Activated naive CD8-positive, alpha-beta T cell treated with anti-CD3 and anti-CD28 coated beads, Interleukin-2, amount 10 ng/mL, durations not matched to agents 7 days and 5 days (primary cell): ENCODE measurements around the gene HELQ. TPM values are rescaled to one million over a fixed set of nuclear protein-coding genes. Genes with fewer than 3 reads are reported as not detected.

Experiments used
- ATAC-seq: fragments of 150-1000 bp; cut with Tn5 transposase; one replicate; pipeline ENCODE4 v1.10.0; 2021; ENCODE audit warnings: low read depth, moderate library complexity
- POLR2A ChIA-PET: fragments of 350-600 bp; sonication (Branson Sonifier 250); formaldehyde crosslinking; loops from one replicate; lab custom pipeline; 2021; ENCODE audit warnings: antibody characterized with exemption; lab: Charles Lee
- DNase-seq: peaks from one replicate; pipeline ENCODE4 v3.0.0; 2021
- H3K27ac Mint-ChIP-seq: one replicate; pipeline ENCODE4 v1.8.0; 2022; ENCODE audit warnings: mild to moderate bottlenecking, mixed read lengths
- H3K27me3 Mint-ChIP-seq: one replicate; pipeline ENCODE4 v1.8.0; 2022; ENCODE audit warnings: mild to moderate bottlenecking, moderate library complexity, mixed read lengths
- H3K36me3 Mint-ChIP-seq: one replicate; pipeline ENCODE4 v1.8.0; 2021; ENCODE audit warnings: mild to moderate bottlenecking, mixed read lengths
- H3K4me1 Mint-ChIP-seq: one replicate; pipeline ENCODE4 v1.8.0; 2021; ENCODE audit warnings: mixed read lengths
- H3K4me3 Mint-ChIP-seq: one replicate; pipeline ENCODE4 v1.8.0; 2022; ENCODE audit warnings: mild to moderate bottlenecking, moderate library complexity, mixed read lengths
- H3K9me3 Mint-ChIP-seq: one replicate; pipeline ENCODE4 v1.8.0; 2021; ENCODE audit warnings: mixed read lengths
- total RNA-seq, 2 experiments: library from RNA; stranded (reverse); gene quantifications; one replicate each; pipeline ENCODE4 v1.2.3, GENCODE V29; 2021

The HELQ gene
- total RNA-seq, 2 experiments from 2014 or later, result 27.4 to 28.7 TPM

DNA sequence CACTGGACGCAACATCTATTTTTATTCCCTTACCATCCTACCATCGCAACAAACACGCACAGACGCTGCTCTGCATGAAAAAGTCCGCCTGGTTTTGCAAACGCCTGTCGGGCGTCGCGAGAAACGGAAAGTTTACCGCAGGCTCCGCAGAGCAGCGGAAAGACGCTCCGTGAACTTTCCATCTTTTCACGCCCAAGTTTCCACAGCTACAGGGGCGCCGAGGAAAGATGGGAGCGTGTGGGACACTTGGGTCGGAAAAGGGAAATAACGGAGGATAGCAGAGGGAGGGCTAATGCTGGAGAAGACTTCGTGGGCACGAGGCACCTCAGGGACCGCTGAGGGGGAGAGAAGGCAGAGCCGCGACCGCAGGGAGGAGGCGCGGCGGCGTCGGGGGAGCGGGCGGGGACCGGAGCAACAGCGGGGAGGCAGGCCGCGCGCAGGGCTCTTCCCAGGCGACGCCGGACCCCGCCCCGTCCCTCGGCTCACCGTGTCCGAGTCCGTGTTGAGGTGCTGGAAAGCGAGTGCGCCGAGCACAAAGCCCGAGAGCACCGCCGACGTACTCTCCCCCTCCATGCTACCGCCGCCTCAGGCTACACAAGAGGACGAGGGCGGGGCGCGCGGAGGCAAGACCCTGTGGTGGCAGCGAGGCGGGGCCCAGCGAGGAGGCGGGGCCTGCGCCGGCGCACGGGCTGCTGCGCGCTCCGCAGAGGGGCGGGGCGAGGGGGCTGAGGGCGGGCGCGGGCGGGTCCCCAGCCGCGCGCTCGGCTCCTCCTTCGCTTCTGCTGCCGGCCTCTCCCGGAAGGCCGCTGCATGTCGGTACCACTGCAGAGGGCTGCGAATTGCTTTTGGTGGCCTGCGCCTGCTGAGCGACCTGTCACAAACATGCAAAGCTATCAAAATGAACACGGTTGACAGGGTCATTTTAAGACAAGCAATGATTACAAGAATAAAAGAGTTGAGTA is 29.2 kb upstream of the HELQ start, which contains the start of gene ABRAXAS1:
Gene ABRAXAS1, minus strand, starts transcription at position 601 of the 962 bp plus-strand sequence. Its CDS starts 28 bp downstream, at position 573.
- Mint-ChIP-seq H3K36me3 (peaks cover under 1% of the 10 kb centered on the region), H3K9me3 (no peaks in the 10 kb centered on the region), H3K27me3 (no peaks in the 10 kb centered on the region), H3K4me1 (peaks cover 15% of the 10 kb centered on the region), H3K27ac (peak within 1 kb of the TSS; percentile 98), H3K4me3 (peak within 1 kb of the TSS; percentile 99)
- peak; percentile 98 for DNase-seq
- POLR2A ChIA-PET, result interaction anchor here (0.5 to 1.6 kb wide), 7 partner anchors 10 to 685 kb away, joined by 3 to 14 read pairs (median 3); partner anchors contain the start of genes COQ2, HELQ, HPSE and MRPS18C
- ATAC-seq, result peak; percentile 97

GRCh38 chr4:83473966-83474365 is 18.3 kb upstream of the HELQ start:
- no peaks in the 10 kb centered on the region for H3K27me3 Mint-ChIP-seq
- ATAC-seq (no peak), DNase-seq (no peak)
- peaks cover 8% of the 10 kb centered on the region for H3K36me3 Mint-ChIP-seq
- no peak overlapping the region for H3K4me3 Mint-ChIP-seq
- H3K4me1 Mint-ChIP-seq, result peaks cover 5% of the 10 kb centered on the region
- H3K9me3 Mint-ChIP-seq, result no peaks in the 10 kb centered on the region
- H3K27ac Mint-ChIP-seq, result no peak overlapping the region
- POLR2A ChIA-PET, result interaction anchor here (1.7 kb wide), 1 partner anchor 74 kb away, joined by 9 read pairs; no protein-coding TSS in a partner anchor

GRCh38 chr4:83473423-83473822 is 17.8 kb upstream of the HELQ start:
- Mint-ChIP-seq H3K27me3 (no peaks in the 10 kb centered on the region), H3K27ac (no peak overlapping the region), H3K9me3 (no peaks in the 10 kb centered on the region), H3K4me1 (peaks cover 5% of the 10 kb centered on the region), H3K36me3 (peaks cover 10% of the 10 kb centered on the region), H3K4me3 (no peak overlapping the region)
- POLR2A ChIA-PET, result interaction anchor here (1.7 kb wide), 1 partner anchor 74 kb away, joined by 9 read pairs; no protein-coding TSS in a partner anchor
- no peak for DNase-seq
- ATAC-seq, result no peak

DNA sequence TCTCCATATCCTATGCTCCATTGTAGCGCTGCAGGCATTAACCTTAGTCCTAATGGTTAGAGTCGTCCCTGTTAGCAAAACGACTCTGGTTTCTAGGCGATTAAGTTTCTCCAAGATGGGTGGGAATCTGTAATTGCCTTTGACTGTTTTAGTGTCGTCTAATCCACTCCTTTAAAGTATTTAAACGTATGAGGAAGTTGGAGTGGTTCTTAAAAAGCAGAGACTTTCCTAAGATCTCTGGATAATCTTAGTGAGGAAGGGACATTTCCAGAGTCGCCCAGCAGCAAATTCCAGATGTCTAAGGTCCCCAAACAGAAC is 520 bp upstream of the HELQ start:
- Mint-ChIP-seq H3K36me3 (peaks cover 39% of the 10 kb centered on the region), H3K9me3 (no peaks in the 10 kb centered on the region), H3K27me3 (no peaks in the 10 kb centered on the region), H3K4me1 (peaks cover 37% of the 10 kb centered on the region), H3K4me3 (peak overlapping the region; percentile 100), H3K27ac (peak overlapping the region; percentile 100)
- POLR2A ChIA-PET, result interaction anchor here (0.8 to 2.1 kb wide), 4 partner anchors 15 to 172 kb away, joined by 3 to 14 read pairs (median 8); partner anchors contain the start of genes ABRAXAS1 and COQ2
- ATAC-seq (no peak), DNase-seq (no peak)

DNA sequence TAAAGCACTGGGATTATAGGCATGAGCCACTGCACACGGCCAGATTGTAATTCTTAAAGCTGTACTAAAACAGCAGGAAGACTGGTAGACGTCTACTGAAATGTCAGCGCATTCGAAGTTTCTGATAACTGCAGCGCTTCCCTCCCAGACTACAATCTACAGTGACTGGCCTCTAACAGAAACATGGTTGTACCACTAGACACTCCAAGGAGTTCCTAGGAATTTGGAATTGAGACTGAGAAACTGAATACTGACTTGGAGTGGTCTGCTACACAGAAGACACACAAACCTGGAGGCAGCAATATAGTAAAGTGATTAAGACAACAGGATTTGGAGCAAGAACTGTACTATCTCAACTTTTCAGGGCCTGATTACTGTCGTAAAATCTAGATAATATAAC is 937 bp downstream of the HELQ start:
- peaks cover 37% of the 10 kb centered on the region for H3K4me1 Mint-ChIP-seq

GRCh38 chr4:83449009-83449408 is 6.6 kb downstream of the HELQ start:
- no peaks in the 10 kb centered on the region for H3K27me3 Mint-ChIP-seq
- peaks cover 11% of the 10 kb centered on the region for H3K4me1 Mint-ChIP-seq
- no peaks in the 10 kb centered on the region for H3K9me3 Mint-ChIP-seq
- peaks cover 39% of the 10 kb centered on the region for H3K36me3 Mint-ChIP-seq
- no peak overlapping the region for H3K27ac Mint-ChIP-seq
- no peak for DNase-seq
- POLR2A ChIA-PET, result no interaction called here
- no peak overlapping the region for H3K4me3 Mint-ChIP-seq
- ATAC-seq, result no peak

More for the DNA sequence above, 937 bp downstream of the HELQ start:
- H3K36me3 Mint-ChIP-seq, result peaks cover 42% of the 10 kb centered on the region
- H3K9me3 Mint-ChIP-seq, result no peaks in the 10 kb centered on the region
- H3K27me3 Mint-ChIP-seq, result no peaks in the 10 kb centered on the region
- no peak for ATAC-seq
- peak overlapping the region; percentile 100 for H3K4me3 Mint-ChIP-seq
- POLR2A ChIA-PET, result interaction anchor here (1.0 to 2.1 kb wide), 5 partner anchors 11 to 1025 kb away, joined by 3 to 14 read pairs (median 4); partner anchors contain the start of genes ABRAXAS1 and COQ2
- no peak for DNase-seq
- H3K27ac Mint-ChIP-seq, result peak overlapping the region; percentile 100

GRCh38 chr4:83440899-83441298 is 14.7 kb downstream of the HELQ start:
- no peaks in the 10 kb centered on the region for H3K27me3 Mint-ChIP-seq
- no peaks in the 10 kb centered on the region for H3K9me3 Mint-ChIP-seq
- H3K27ac Mint-ChIP-seq, result no peak overlapping the region
- POLR2A ChIA-PET, result interaction anchor here (1.1 kb wide), 1 partner anchor 15 kb away, joined by 4 read pairs; the partner anchor contains the start of genes HELQ and MRPS18C
- no peak overlapping the region for H3K4me3 Mint-ChIP-seq
- no peak for ATAC-seq
- H3K4me1 Mint-ChIP-seq, result peaks cover 3% of the 10 kb centered on the region
- DNase-seq, result no peak
- H3K36me3 Mint-ChIP-seq, result peaks cover 35% of the 10 kb centered on the region

- H3K9me3 Mint-ChIP-seq, result no peaks in the 10 kb centered on the region
- DNase-seq (no peak), ATAC-seq (no peak)
- H3K4me3 Mint-ChIP-seq, result no peak overlapping the region
- H3K4me1 Mint-ChIP-seq, result peaks cover 3% of the 10 kb centered on the region
- POLR2A ChIA-PET, result interaction anchor here (1.1 kb wide), 1 partner anchor 15 kb away, joined by 4 read pairs; the partner anchor contains the start of genes HELQ and MRPS18C
- no peak overlapping the region for H3K27ac Mint-ChIP-seq
- H3K36me3 Mint-ChIP-seq, result peaks cover 38% of the 10 kb centered on the region
- H3K27me3 Mint-ChIP-seq, result no peaks in the 10 kb centered on the region
These were observed 15.3 kb downstream of the HELQ start for GRCh38 chr4:83440148-83440814.

DNA sequence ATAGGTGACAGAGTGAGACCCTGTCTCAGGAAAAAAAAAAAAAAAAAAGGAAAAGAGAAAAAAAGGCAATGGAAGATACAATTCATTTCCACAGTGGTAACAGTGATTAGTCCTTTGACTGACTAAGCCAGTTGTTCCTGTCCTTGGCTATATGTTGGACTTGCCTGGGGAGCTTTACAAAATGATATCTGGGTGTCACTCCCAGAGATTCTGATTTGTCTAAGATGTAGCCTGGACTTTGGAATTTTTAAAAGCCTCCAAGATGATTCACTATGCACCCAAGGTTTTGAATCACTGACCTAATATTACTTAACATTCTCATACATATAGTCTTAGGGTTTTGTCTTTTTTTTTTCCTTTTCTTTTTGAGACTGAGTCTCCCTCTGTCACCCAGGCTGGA is 16.9 kb downstream of the HELQ start:
- POLR2A ChIA-PET, result no interaction called here
- no peak for ATAC-seq
- no peaks in the 10 kb centered on the region for H3K9me3 Mint-ChIP-seq

GRCh38 chr4:83436680-83437079 is 18.9 kb downstream of the HELQ start:
- peaks cover 31% of the 10 kb centered on the region for H3K36me3 Mint-ChIP-seq
- H3K27ac Mint-ChIP-seq, result no peak overlapping the region
- no peak for ATAC-seq
- POLR2A ChIA-PET, result interaction anchor here (0.7 kb wide), 1 partner anchor 511 kb away, joined by 5 read pairs; no protein-coding TSS in a partner anchor
- no peak for DNase-seq
- no peaks in the 10 kb centered on the region for H3K27me3 Mint-ChIP-seq
- no peaks in the 10 kb centered on the region for H3K4me1 Mint-ChIP-seq
- H3K9me3 Mint-ChIP-seq, result no peaks in the 10 kb centered on the region
- H3K4me3 Mint-ChIP-seq, result no peak overlapping the region

More for the DNA sequence above, 16.9 kb downstream of the HELQ start:
- DNase-seq, result no peak
- peaks cover 31% of the 10 kb centered on the region for H3K36me3 Mint-ChIP-seq
- peaks cover 3% of the 10 kb centered on the region for H3K4me1 Mint-ChIP-seq
- H3K4me3 Mint-ChIP-seq, result no peak overlapping the region
- no peaks in the 10 kb centered on the region for H3K27me3 Mint-ChIP-seq
- no peak overlapping the region for H3K27ac Mint-ChIP-seq

- H3K36me3 Mint-ChIP-seq, result peaks cover 18% of the 10 kb centered on the region
- no peak overlapping the region for H3K4me3 Mint-ChIP-seq
- no peaks in the 10 kb centered on the region for H3K9me3 Mint-ChIP-seq
- peaks cover 2% of the 10 kb centered on the region for H3K4me1 Mint-ChIP-seq
- DNase-seq, result no peak
- no peaks in the 10 kb centered on the region for H3K27me3 Mint-ChIP-seq
- POLR2A ChIA-PET, result no interaction called here
- no peak for ATAC-seq
- no peak overlapping the region for H3K27ac Mint-ChIP-seq
These were observed 24.4 kb downstream of the HELQ start for GRCh38 chr4:83431200-83431599.

DNA sequence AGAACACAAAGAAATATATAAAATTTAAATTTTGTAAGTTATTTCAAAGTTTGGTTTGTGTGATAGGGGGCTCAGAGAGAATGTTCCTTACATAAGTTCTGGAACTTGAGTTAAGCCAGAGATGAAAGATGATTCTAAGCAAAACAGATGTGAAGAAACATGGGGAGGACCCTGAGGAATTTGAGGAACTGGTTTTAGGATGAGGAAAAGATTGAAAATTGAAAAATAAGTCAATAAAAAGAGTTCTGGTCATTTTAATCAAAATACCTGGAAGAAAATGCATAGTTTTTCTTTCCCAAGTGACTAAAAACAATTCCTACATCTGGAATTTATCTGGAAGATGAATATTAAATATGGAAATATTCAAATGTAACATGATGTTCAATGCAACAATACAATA is 37.4 kb downstream of the HELQ start:
- H3K27me3 Mint-ChIP-seq, result no peaks in the 10 kb centered on the region
- ATAC-seq (no peak), DNase-seq (no peak)
- no peaks in the 10 kb centered on the region for H3K4me1 Mint-ChIP-seq
- H3K4me3 Mint-ChIP-seq, result no peak overlapping the region
- no peaks in the 10 kb centered on the region for H3K9me3 Mint-ChIP-seq
- peaks cover 21% of the 10 kb centered on the region for H3K36me3 Mint-ChIP-seq
- no peak overlapping the region for H3K27ac Mint-ChIP-seq
- POLR2A ChIA-PET, result no interaction called here

- H3K36me3 Mint-ChIP-seq, result peaks cover 25% of the 10 kb centered on the region
- POLR2A ChIA-PET, result no interaction called here
- no peak for ATAC-seq
- no peaks in the 10 kb centered on the region for H3K4me1 Mint-ChIP-seq
- no peaks in the 10 kb centered on the region for H3K27me3 Mint-ChIP-seq
- no peaks in the 10 kb centered on the region for H3K9me3 Mint-ChIP-seq
- no peak for DNase-seq
- no peak overlapping the region for H3K27ac Mint-ChIP-seq
- H3K4me3 Mint-ChIP-seq, result no peak overlapping the region
These were observed 38.1 kb downstream of the HELQ start for GRCh38 chr4:83417566-83417965.
